Hepatocyte (in vitro differentiated cells): ENCODE measurements around the gene CRACR2B. TPM values are rescaled to one million over a fixed set of nuclear protein-coding genes. Genes with fewer than 3 reads are reported as not detected.
A peak's percentile ranks its signal among the peaks of the same experiment; 100 is the strongest.

ENCODE experiments used
- DNase-seq: peaks from one replicate; pipeline ENCODE4 v3.0.0-alpha.2; 2016; ENCODE audit warnings: low spot score
- H2AFZ ChIP-seq: fragments of 200-600 bp; sonication (generic); 2 replicates; pipeline ENCODE4 v1.6.0; 2016; ENCODE audit warnings: antibody characterized with exemption, mild to moderate bottlenecking
- H3K27ac ChIP-seq: fragments of 200-600 bp; sonication (generic); 2 replicates; pipeline ENCODE4 v1.5.1; 2016; ENCODE audit warnings: mild to moderate bottlenecking
- H3K27me3 ChIP-seq: fragments of 200-600 bp; sonication (generic); 2 replicates; pipeline ENCODE4 v1.6.1; 2016
- H3K36me3 ChIP-seq: fragments of 200-600 bp; sonication (generic); replicated peaks from 2 replicates; pipeline ENCODE4 v1.5.1; 2016; ENCODE audit warnings: low read depth; ENCODE audit not compliant: insufficient read depth
- H3K4me1 ChIP-seq: fragments of 200-600 bp; sonication (generic); 2 replicates; pipeline ENCODE4 v1.5.1; 2016; ENCODE audit warnings: mild to moderate bottlenecking, moderate library complexity; ENCODE audit not compliant: insufficient read depth
- H3K4me2 ChIP-seq: fragments of 200-600 bp; sonication (generic); 2 replicates; pipeline ENCODE4 v1.6.0; 2016
- H3K4me3 ChIP-seq: fragments of 200-600 bp; sonication (generic); 2 replicates; pipeline ENCODE4 v1.5.1; 2016; ENCODE audit warnings: mild to moderate bottlenecking
- H3K79me2 ChIP-seq: fragments of 200-600 bp; sonication (generic); 2 replicates; pipeline ENCODE4 v1.6.0; 2017; ENCODE audit warnings: mild to moderate bottlenecking
- H3K9me2 ChIP-seq: fragments of 200-600 bp; sonication (generic); replicated peaks from 2 replicates; pipeline ENCODE4 v1.6.0; 2017; ENCODE audit warnings: mild to moderate bottlenecking; ENCODE audit not compliant: insufficient read depth
- H3K9me3 ChIP-seq: fragments of 200-600 bp; sonication (generic); 2 replicates; pipeline ENCODE4 v1.5.1; 2016; ENCODE audit warnings: low read depth, mild to moderate bottlenecking
- H4K20me1 ChIP-seq: fragments of 200-600 bp; sonication (generic); 2 replicates; pipeline ENCODE4 v1.6.0; 2016; ENCODE audit warnings: mild to moderate bottlenecking; ENCODE audit not compliant: insufficient read depth, poor library complexity, severe bottlenecking
- CTCF ChIP-seq: fragments of 200-600 bp; sonication (generic); IDR thresholded peaks from 2 replicates; pipeline ENCODE4 v1.5.1; 2016; ENCODE audit warnings: antibody characterized with exemption, mild to moderate bottlenecking; ENCODE audit not compliant: poor library complexity
- EZH2 ChIP-seq: fragments of 200-600 bp; sonication (generic); IDR thresholded peaks from 2 replicates; pipeline ENCODE4 v1.6.1; 2016; ENCODE audit warnings: antibody characterized with exemption, mild to moderate bottlenecking, borderline replicate concordance
- EZH2phosphoT487 ChIP-seq: fragments of 200-600 bp; sonication (generic); IDR thresholded peaks from one replicate; pipeline ENCODE4 v1.6.1; 2018; ENCODE audit warnings: antibody characterized with exemption, mild to moderate bottlenecking, low read depth, moderate library complexity; ENCODE audit not compliant: unreplicated experiment, severe bottlenecking
- WGBS: methylation state at CpG from one replicate; pipeline ENCODE4 v1.1.6; 2016; ENCODE audit warnings: low lambda C conversion rate; ENCODE audit errors: missing lambda C conversion rate; 5-methylcytosine and 5-hydroxymethylcytosine counted together
- polyA plus RNA-seq: library from polyadenylated mRNA; unstranded; fragments of >200 nt; fragmentation: Nextera tagmentation; extraction: Ambion mirVana; gene quantifications from 2 replicates; pipeline ENCODE4 v1.2.1, GENCODE V29; 2016
- total RNA-seq: library from RNA; depleted of rRNA; stranded (reverse); fragments of >200 nt; gene quantifications from 2 replicates; pipeline ENCODE4 v1.2.3, GENCODE V29; 2014

Gene CRACR2B
- total and polyA plus RNA-seq, 2 experiments from 2014 or later = 9.7 to 33.2 TPM

GRCh38 chr11:829847-830294, 2.2 kb downstream of the CRACR2B start:
- peaks cover 17% of the 10 kb centered on the region for H3K79me2 ChIP-seq
- no peak overlapping the region for H3K27ac ChIP-seq
- no peaks in the 10 kb centered on the region for H3K36me3 ChIP-seq
- peaks cover 21% of the 10 kb centered on the region for H3K27me3 ChIP-seq
- H3K4me2 ChIP-seq = peak overlapping the region; percentile 97
- WGBS = 5% methylated on average over 36 of the region's 39 CpGs
- no peaks in the 10 kb centered on the region for H3K9me2 ChIP-seq
- no peak for TF ChIP-seq CTCF
- no peak for TF ChIP-seq EZH2
- no peak for TF ChIP-seq EZH2phosphoT487
- H3K4me3 ChIP-seq = no peak overlapping the region
- H3K4me1 ChIP-seq = peaks cover 59% of the 10 kb centered on the region
- no peak overlapping the region for H2AFZ ChIP-seq
- peaks cover 15% of the 10 kb centered on the region for H4K20me1 ChIP-seq
- no peak for DNase-seq
- H3K9me3 ChIP-seq = no peaks in the 10 kb centered on the region

GRCh38 chr11:830295-831117, 2.8 kb downstream of the CRACR2B start:
- Histone ChIP-seq H3K4me1 (peaks cover 61% of the 10 kb centered on the region), H3K27me3 (peaks cover 21% of the 10 kb centered on the region), H3K9me3 (no peaks in the 10 kb centered on the region), H3K4me2 (peak overlapping the region; percentile 97), H3K36me3 (no peaks in the 10 kb centered on the region), H4K20me1 (peaks cover 17% of the 10 kb centered on the region), H3K27ac (no peak overlapping the region), H3K4me3 (no peak overlapping the region), H3K9me2 (no peaks in the 10 kb centered on the region), H3K79me2 (peaks cover 22% of the 10 kb centered on the region), H2AFZ (no peak overlapping the region)
- peak; percentile 90 for DNase-seq
- WGBS = 5% methylated on average over 48 of the region's 78 CpGs
- TF ChIP-seq CTCF (no peak), EZH2phosphoT487 (no peak), EZH2 (peak; percentile 45)

GRCh38 chr11:831118-831864, 3.6 kb downstream of the CRACR2B start:
- Histone ChIP-seq H3K9me2 (no peaks in the 10 kb centered on the region), H3K27me3 (peaks cover 16% of the 10 kb centered on the region), H3K79me2 (peaks cover 28% of the 10 kb centered on the region), H4K20me1 (peaks cover 20% of the 10 kb centered on the region), H3K9me3 (no peaks in the 10 kb centered on the region), H3K4me1 (peaks cover 58% of the 10 kb centered on the region), H3K4me2 (peak overlapping the region; percentile 97), H3K27ac (no peak overlapping the region), H3K4me3 (no peak overlapping the region), H2AFZ (no peak overlapping the region), H3K36me3 (no peaks in the 10 kb centered on the region)
- WGBS = 54% methylated on average over 30 of the region's 31 CpGs
- DNase-seq = no peak
- TF ChIP-seq EZH2phosphoT487 (no peak), CTCF (no peak), EZH2 (no peak)
